Measurements from ENCODE around the gene RP9.
A peak's percentile ranks its signal among the peaks of the same experiment; 100 is the strongest.

RP9 gene, protein sequence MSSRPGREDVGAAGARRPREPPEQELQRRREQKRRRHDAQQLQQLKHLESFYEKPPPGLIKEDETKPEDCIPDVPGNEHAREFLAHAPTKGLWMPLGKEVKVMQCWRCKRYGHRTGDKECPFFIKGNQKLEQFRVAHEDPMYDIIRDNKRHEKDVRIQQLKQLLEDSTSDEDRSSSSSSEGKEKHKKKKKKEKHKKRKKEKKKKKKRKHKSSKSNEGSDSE

GRCh38 chr7:33109005-33109757, at the start of gene RP9:
Gene RP9 (minus strand): TSS chr7:33109404. CDS start chr7:33109372, 32 bp downstream.
- peak; percentile 58 for DNase-seq

GRCh38 chr7:33157781-33158180, 48.6 kb upstream of the RP9 start:
- DNase-seq, result no peak

- DNase-seq, result no peak
These were observed 48.1 kb upstream of the RP9 start for GRCh38 chr7:33157311-33157710.

- DNase-seq, result no peak
These were observed 47.2 kb upstream of the RP9 start for GRCh38 chr7:33156441-33156840.

GRCh38 chr7:33155811-33156210, 46.6 kb upstream of the RP9 start:
- no peak for DNase-seq

GRCh38 chr7:33152087-33152486, 42.9 kb upstream of the RP9 start:
- no peak for DNase-seq

- no peak for DNase-seq
These were observed 36.0 kb upstream of the RP9 start for GRCh38 chr7:33145156-33145555.

- DNase-seq, result no peak
These were observed 35.0 kb upstream of the RP9 start for GRCh38 chr7:33143996-33144718.

- DNase-seq, result no peak
These were observed 33.4 kb upstream of the RP9 start for GRCh38 chr7:33142585-33142984.

DNA sequence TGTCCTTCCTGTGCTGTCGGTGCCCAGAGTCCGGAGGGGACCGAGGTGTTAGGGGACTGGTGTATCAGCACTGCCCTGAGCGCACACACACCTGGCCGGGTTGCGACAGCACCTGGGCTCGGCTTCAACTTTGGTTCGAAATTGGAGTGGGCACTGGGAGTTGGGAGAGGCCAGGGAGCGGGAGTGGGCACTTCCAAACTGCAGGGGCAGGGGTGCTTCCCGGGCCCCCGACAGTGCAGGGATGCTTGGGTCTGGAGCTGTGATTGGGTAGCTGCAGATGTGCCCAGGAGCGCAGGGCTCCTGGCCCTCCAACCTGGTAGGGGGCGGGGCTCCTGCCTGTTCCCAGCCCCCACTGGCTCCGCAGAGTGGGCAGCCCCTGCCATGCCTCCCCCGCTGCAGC, 27.9 kb upstream of the RP9 start:
- no peak for DNase-seq

DNA sequence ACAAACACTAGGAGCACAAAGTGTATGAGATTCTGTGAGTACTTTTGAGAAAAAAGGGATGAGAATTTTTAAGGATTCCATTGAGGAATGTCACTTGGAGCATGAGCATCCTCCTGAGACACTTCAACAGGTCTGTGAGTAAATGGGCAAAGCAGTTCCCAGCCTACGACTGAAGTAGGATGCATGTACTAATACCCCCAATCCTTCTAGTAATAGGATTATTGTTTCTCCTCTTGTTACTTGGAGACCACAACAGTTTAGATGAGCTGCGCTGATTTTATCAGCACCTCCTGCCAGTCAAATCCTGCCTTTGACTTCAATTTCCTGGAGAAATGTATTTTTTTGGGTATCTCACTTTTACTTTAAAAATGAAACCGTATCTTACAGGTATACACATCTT, 21.0 kb upstream of the RP9 start:
- no peak for DNase-seq

GRCh38 chr7:33129806-33130153, 20.6 kb upstream of the RP9 start:
- DNase-seq, result no peak

- DNase-seq, result peak; percentile 93
These were observed 20.0 kb upstream of the RP9 start, which contains the start of gene BBS9 for GRCh38 chr7:33128990-33129805. Gene BBS9 (plus strand): TSS chr7:33129564. CDS start chr7:33146253, 16,689 bp downstream.

GRCh38 chr7:33128631-33128989, 19.4 kb upstream of the RP9 start:
- DNase-seq, result no peak

DNA sequence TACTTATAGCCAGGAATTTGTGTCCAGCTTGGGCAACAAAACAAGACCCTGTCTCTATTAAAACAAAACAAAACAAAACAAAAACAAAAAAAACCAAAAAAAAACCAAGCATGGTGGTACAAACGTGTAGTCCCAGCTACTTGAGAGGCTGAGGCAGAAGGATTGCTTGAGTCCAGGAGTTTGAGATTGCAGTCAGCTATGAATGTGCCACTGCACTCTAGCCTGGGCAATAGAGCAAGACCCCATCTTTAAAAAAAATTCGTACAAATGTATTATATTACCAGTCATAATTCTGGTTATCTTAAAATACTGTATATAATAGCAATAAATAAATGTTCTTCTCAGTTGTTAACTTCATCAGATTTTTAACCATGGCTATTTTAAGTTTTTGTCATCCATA, 17.9 kb upstream of the RP9 start:
- no peak for DNase-seq

- no peak for DNase-seq
These were observed 9.2 kb upstream of the RP9 start for GRCh38 chr7:33118383-33118782.

DNA sequence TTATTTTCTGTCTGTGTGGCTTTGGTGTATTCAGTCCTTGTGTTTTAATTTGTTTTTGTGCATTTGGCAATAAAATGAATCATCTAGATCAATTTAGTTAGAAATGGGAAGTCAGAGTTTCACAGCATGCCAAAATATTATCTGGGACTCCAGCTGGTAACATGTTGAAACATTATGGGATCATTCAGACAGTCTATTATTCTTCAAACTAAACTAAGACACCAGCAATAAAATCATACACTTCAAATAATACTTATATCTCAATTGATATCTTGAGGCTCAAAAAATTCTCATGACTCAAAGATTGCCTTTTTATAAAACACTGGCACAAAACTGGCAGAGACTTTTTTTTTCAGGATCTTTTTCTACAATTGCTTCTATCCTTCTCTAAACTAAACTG, 5.8 kb upstream of the RP9 start:
- DNase-seq, result no peak

DNA sequence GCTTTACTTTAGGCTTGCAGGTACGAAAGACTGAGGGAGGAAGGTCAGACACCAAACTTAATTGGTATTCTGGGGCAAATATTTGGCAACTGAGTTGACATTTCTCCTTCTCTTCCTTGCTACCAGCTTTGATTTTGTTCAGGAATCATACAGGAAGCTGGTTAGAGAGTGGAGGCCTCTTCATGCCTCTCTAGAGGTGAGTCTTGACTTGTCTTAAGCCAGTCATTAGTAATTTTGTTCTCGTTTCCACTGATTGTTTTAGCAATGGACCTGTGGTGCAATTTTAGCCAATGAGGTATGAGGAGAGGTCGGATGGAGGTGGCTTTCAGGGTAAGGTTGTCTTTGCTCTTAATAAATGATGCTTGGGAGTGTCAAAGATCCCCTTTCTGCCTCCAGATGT, 2.4 kb upstream of the RP9 start:
- no peak for DNase-seq

DNA sequence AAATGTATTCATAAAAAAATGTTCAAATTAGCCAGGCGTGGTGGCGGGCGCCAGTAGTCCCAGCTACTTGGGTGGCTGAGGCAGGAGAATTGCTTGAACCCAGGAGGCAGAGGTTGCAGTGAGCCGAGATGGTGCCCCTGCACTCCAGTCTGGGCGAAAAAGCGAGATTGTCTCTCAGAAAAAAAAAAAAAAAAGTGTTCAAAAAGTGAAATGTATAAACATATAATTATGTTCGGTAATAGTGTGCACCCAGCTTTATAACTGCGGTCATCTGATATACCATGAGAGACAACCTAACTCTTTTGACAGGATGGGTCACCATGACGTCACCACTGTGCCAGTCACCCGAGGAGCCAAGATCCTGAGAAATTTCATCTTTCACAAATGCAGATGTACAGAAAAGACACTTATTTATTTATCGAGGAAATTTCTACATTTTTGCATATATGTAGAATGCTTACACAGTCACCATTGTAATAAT, 594 bp upstream of the RP9 start:
- DNase-seq, result no peak

DNA sequence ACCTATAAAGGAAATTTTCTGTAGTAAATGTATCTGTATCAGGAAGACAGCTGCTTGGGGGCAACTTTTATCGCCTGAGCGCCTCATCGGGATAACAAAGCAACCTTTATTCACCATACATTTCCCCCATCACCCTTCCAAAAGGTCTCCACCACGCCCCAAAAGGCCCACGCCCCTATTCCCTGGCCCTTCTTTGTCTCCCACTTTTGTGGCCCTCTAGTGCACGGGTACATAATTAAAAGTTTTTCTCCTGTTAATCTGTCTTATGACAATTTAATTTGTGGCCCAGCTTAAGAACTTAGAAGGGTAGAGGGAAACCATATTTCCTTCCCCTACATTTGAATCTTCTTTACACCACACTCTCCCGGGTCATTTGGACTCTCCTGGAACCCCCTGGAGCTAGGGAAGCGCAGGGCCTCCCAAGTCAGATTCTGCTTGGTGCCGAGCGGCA, 625 bp downstream of the RP9 start:
- DNase-seq, result no peak

GRCh38 chr7:33107136-33108066, 1.8 kb downstream of the RP9 start:
- DNase-seq, result no peak

DNA sequence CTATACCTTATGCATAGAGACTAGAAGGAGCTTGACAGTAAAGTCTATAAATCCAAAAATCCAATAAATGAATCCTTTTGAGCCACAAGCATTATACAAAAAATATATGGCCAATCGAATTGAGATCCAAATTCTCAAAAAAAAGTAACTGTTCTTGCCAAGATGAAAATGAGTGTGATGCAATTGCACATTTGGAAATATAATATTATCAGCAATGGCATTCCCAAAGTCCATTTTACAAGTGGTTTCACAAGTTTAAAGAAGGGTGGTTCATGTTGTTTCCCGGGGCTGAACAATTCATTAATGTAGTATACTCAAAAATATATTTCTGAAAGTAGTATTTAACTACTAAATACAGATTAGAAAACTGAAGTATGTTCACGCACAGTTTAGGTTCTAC, 7.3 kb downstream of the RP9 start:
- DNase-seq, result no peak

Measured in NK-92 treated with Interleukin-12 subunit alpha and Interleukin-12 subunit beta, amount 100 ng/mL, for 24 hours (cell line).